H1 (cell line): ENCODE measurements around the gene SLC38A8. TPM values are rescaled to one million over a fixed set of nuclear protein-coding genes. Genes with fewer than 3 reads are reported as not detected.

ENCODE experiments used
- FOSL1 ChIP-seq: IDR thresholded peaks from 2 replicates; pipeline ENCODE4 v1.6.1; 2011; ENCODE audit warnings: mild to moderate bottlenecking, low read depth, low read length, moderate library complexity; ENCODE audit not compliant: insufficient read depth
- polyA plus RNA-seq, 7 experiments: library from polyadenylated mRNA; depleted of rRNA in 3 of 7; stranded (reverse) in 5 of 7; unstranded in 2 of 7; fragments of >200 nt in 5 of 7; fragments of 200-250 nt in 2 of 7; gene quantifications; 1 replicate in 5 of 7; 2 replicates in 1 of 7; 4 replicates in 1 of 7; pipeline versions ENCODE4 v1.2.1 to v1.2.3, GENCODE V29; 2011 to 2013; ENCODE audit warnings: missing spikeins in 2 of 7, mixed read lengths in 2 of 7
- total RNA-seq: library from RNA; stranded (reverse); fragmentation: NEBNext Ultra II Directional; extraction: Animal tissue kit (Norgen Biotek cat#: 25700); gene quantifications from 2 replicates; pipeline ENCODE4 v1.2.1, GENCODE V29; 2021
- TF ChIP-seq, protein P1 (sequence below): IDR thresholded peaks from 2 replicates; pipeline ENCODE4 v1.6.1; 2012; ENCODE audit warnings: low read length, inconsistent platforms

The SLC38A8 gene
- total and polyA plus RNA-seq, 2 of the 8 experiments (the other 6 are each of a cell fraction or from before 2014, with no cell fraction given), result 0.08 TPM; not detected in 1

DNA sequence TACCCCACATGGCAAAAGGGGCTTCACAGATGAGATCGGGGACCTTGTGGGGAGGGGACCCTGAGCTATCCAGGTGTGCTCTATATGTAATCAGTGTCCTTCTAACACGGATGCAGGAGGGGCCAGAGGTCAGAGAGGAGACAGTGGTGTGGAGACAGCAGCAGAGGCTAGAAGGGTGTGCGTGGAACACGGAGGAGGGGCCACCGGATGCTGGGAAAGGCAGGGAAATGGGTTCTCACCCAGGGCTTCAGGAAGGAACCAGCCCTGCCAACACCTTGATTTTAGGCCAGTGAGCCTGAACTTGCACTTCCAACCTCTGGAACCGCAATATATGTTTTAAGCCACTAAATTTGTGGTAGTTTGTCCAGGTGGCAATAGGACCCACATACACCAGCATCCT lies 4.6 kb upstream of the SLC38A8 start (continued):
- TF ChIP-seq, protein P1, sequence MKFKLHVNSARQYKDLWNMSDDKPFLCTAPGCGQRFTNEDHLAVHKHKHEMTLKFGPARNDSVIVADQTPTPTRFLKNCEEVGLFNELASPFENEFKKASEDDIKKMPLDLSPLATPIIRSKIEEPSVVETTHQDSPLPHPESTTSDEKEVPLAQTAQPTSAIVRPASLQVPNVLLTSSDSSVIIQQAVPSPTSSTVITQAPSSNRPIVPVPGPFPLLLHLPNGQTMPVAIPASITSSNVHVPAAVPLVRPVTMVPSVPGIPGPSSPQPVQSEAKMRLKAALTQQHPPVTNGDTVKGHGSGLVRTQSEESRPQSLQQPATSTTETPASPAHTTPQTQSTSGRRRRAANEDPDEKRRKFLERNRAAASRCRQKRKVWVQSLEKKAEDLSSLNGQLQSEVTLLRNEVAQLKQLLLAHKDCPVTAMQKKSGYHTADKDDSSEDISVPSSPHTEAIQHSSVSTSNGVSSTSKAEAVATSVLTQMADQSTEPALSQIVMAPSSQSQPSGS, result no peak
- TF ChIP-seq FOSL1, result no peak
